Esophagus muscularis mucosa (tissue), 4 donors: ENCODE measurements around the gene YY1. TPM values are rescaled to one million over a fixed set of nuclear protein-coding genes. Genes with fewer than 3 reads are reported as not detected.

Source experiments
- DNase-seq: peaks from one replicate; pipeline ENCODE4 v3.0.0-alpha.2; 2017; ENCODE audit errors: extremely low spot score
- H3K27ac ChIP-seq, 4 donors: fragments of 200-600 bp; sonication (generic); replicated peaks in 1 of 4; 1 replicate in 3 of 4; 2 replicates in 1 of 4; pipeline ENCODE4 v1.5.1; 2016 to 2019; ENCODE audit warnings: mild to moderate bottlenecking in 1 of 4
- H3K27me3 ChIP-seq, 4 donors: fragments of 200-600 bp; sonication (generic); one replicate each; pipeline versions ENCODE4 v1.5.1 to v1.6.0; 2016 to 2019
- H3K36me3 ChIP-seq, 4 donors: fragments of 200-600 bp; sonication (generic); one replicate each; pipeline ENCODE4 v1.5.1; 2016 to 2019
- H3K4me1 ChIP-seq, 4 donors: fragments of 200-600 bp; sonication (generic); one replicate each; pipeline ENCODE4 v1.5.1; 2016 to 2019
- H3K4me3 ChIP-seq, 4 donors: fragments of 200-600 bp; sonication (generic); 1 replicate in 2 of 4; 2 replicates in 2 of 4; pipeline ENCODE4 v1.5.1; 2016 to 2019; ENCODE audit warnings: mild to moderate bottlenecking in 4 of 4, moderate library complexity in 1 of 4
- H3K9me3 ChIP-seq, 4 donors: fragments of 200-600 bp; sonication (generic); 1 replicate in 3 of 4; 2 replicates in 1 of 4; pipeline ENCODE4 v1.5.1; 2016 to 2019
- CTCF ChIP-seq, 3 experiments: fragments of 200-600 bp in 2 of 3; fragments of 450-650 bp in 1 of 3; sonication (generic) in 2 of 3; IDR thresholded peaks; one replicate each; pipeline ENCODE4 v1.5.1; 2017 to 2019; ENCODE audit warnings: antibody characterized with exemption in 3 of 3, mild to moderate bottlenecking in 2 of 3, moderate library complexity in 1 of 3
- EP300 ChIP-seq: sonication (generic); formaldehyde crosslinking; IDR thresholded peaks from one replicate; pipeline ENCODE4 v1.6.1; 2017; ENCODE audit warnings: antibody characterized with exemption
- POLR2A ChIP-seq: fragments of 450-650 bp; IDR thresholded peaks from one replicate; pipeline ENCODE4 v1.6.1; 2017; ENCODE audit warnings: antibody characterized with exemption, moderate library complexity, mild to moderate bottlenecking, low read depth
- POLR2AphosphoS5 ChIP-seq, 2 donors: sonication (generic); formaldehyde crosslinking; IDR thresholded peaks; one replicate each; pipeline ENCODE4 v1.6.1; 2017; ENCODE audit warnings: antibody characterized with exemption in 2 of 2
- WGBS: methylation state at CpG from one replicate; pipeline ENCODE4 v1.1.5; 2018; 5-methylcytosine and 5-hydroxymethylcytosine counted together
- intact Hi-C: fragments of 100-400 bp; cut with DNase I; formaldehyde crosslinking; loops from one replicate; pipeline ENCODE4 v1.15.1; 2023
- total RNA-seq, 4 donors: library from RNA; depleted of rRNA; stranded (reverse); fragments of >200 nt; gene quantifications; one replicate each; pipeline versions ENCODE4 v1.1.0 to v1.2.1, GENCODE V29; 2016

Gene YY1
- total RNA-seq, 4 donors from 2014 or later: 54.8 to 83.4 (median 62.7) TPM

GRCh38 chr14:100303179-100303578 is 64.2 kb downstream of the YY1 start:
- Histone ChIP-seq H3K4me3 (no peak overlapping the region), H3K36me3 (peaks cover 4 to 10% (median 7%) of the 10 kb centered on the region in 4 donors), H3K4me1 (peaks cover 26 to 66% (median 62%) of the 10 kb centered on the region in 4 donors), H3K27ac (peak overlapping the region; percentile 21 to 93 (median 58)), H3K9me3 (no peaks in the 10 kb centered on the region), H3K27me3 (no peaks in the 10 kb centered on the region)
- DNase-seq: no peak
- intact Hi-C loops: no loop called here
- 74% methylated on average over 8 of the region's 8 CpGs for WGBS
- peak; percentile 39 to 66 (median 42) for TF ChIP-seq CTCF (IDR thresholded peaks at IDR 0.05)
- no peak for TF ChIP-seq EP300
- TF ChIP-seq POLR2A: no peak
- TF ChIP-seq POLR2AphosphoS5 (IDR thresholded peaks at IDR 0.05): no peak

- Histone ChIP-seq H3K36me3 (peaks cover 0 to 4% (median 1%) of the 10 kb centered on the region in 4 donors), H3K27me3 (no peaks in the 10 kb centered on the region), H3K4me3 (peak overlapping the region in 1 of 4 donors; percentile 82), H3K4me1 (peaks cover 27 to 66% (median 62%) of the 10 kb centered on the region in 4 donors), H3K9me3 (no peaks in the 10 kb centered on the region), H3K27ac (peak overlapping the region; percentile 89 to 93 (median 89))
- intact Hi-C loops: no loop called here
- 100% methylated on average over 1 of the region's 4 CpGs for WGBS
- no peak for DNase-seq
- no peak for TF ChIP-seq POLR2AphosphoS5 (IDR thresholded peaks at IDR 0.05)
- no peak for TF ChIP-seq POLR2A
- no peak for TF ChIP-seq CTCF (IDR thresholded peaks at IDR 0.05)
- no peak for TF ChIP-seq EP300
Measured at GRCh38 chr14:100303925-100304324, 65.0 kb downstream of the YY1 start.

GRCh38 chr14:100304825-100305323 is 65.9 kb downstream of the YY1 start:
- H3K4me1 ChIP-seq: peaks cover 28 to 67% (median 64%) of the 10 kb centered on the region in 4 donors
- H3K36me3 ChIP-seq: no peaks in the 10 kb centered on the region
- intact Hi-C loops: loop anchor here (5.0 kb wide), 1 partner anchor 72 kb away; the partner anchor contains the start of gene WDR25
- H3K4me3 ChIP-seq: peak overlapping the region; percentile 82 to 98 (median 88)
- DNase-seq: no peak
- no peaks in the 10 kb centered on the region for H3K27me3 ChIP-seq
- 0% methylated on average over 7 of the region's 23 CpGs for WGBS
- H3K9me3 ChIP-seq: no peaks in the 10 kb centered on the region
- TF ChIP-seq POLR2A (no peak), POLR2AphosphoS5 (IDR thresholded peaks at IDR 0.05) (peak in 1 of 2 donors; percentile 51), CTCF (IDR thresholded peaks at IDR 0.05) (peak in 1 of 3 experiments; percentile 9)
- peak overlapping the region; percentile 89 to 93 (median 89) for H3K27ac ChIP-seq

GRCh38 chr14:100305324-100306100 is 66.6 kb downstream of the YY1 start:
- Histone ChIP-seq H3K4me1 (peaks cover 31 to 73% (median 66%) of the 10 kb centered on the region in 4 donors), H3K4me3 (peak overlapping the region; percentile 82 to 98 (median 88)), H3K36me3 (no peaks in the 10 kb centered on the region), H3K27ac (peak overlapping the region; percentile 89 to 93 (median 89)), H3K27me3 (no peaks in the 10 kb centered on the region), H3K9me3 (no peaks in the 10 kb centered on the region)
- TF ChIP-seq POLR2AphosphoS5 (IDR thresholded peaks at IDR 0.05) (peak in 1 of 2 donors; percentile 15), CTCF (IDR thresholded peaks at IDR 0.05) (peak in 1 of 3 experiments; percentile 1), EP300 (no peak)
- 3% methylated on average over 5 of the region's 65 CpGs for WGBS
- intact Hi-C loops: loop anchor here (5.0 kb wide), 1 partner anchor 72 kb away; the partner anchor contains the start of gene WDR25
- DNase-seq: no peak
